Measurements from ENCODE around the gene NKIRAS2.
A peak's percentile ranks its signal among the peaks of the same experiment; 100 is the strongest.

DNA sequence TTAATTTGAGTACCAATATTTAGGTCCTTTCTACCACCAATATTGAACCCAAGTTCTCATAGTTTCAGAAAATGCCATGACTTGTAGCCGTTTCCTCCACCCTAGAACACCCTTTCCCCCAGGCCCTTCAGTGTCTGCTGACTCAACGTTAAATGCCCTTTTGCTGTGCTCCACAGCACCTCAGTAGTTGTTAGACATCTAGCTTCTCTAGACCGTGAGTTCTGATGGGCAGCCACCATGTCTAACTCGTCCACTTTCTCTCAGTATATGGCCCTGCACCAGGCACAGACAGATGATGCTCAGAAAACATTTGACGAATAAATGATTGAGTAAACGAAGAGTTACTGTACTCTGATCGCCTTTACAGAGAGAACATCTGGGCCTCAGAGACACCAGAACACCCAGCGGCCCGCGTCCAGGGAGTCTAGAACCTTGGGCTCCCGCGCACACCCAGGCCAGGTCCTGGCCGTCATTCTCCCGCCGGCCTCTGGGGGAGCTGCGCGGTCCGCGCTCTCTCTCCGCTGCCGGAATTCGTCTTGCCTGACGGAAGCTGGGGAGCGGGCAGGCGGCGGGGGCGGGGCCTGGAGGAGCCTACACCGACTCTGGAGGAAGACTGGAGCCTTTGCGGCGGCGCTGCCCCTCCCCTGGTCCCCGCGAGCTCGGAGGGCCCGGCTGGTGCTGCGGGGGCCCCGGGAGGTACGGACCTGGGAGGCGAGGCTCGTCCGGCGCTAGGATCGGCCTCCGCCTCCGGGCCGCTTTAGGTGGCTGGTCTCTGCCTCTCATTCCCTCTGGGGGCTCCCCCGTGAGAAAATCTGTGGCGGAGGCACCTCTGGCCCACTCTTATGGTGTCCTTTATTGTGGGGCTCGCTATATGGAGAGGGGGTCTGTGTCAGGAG lies at the start of gene NKIRAS2:
- TF ChIP-seq, protein P1, sequence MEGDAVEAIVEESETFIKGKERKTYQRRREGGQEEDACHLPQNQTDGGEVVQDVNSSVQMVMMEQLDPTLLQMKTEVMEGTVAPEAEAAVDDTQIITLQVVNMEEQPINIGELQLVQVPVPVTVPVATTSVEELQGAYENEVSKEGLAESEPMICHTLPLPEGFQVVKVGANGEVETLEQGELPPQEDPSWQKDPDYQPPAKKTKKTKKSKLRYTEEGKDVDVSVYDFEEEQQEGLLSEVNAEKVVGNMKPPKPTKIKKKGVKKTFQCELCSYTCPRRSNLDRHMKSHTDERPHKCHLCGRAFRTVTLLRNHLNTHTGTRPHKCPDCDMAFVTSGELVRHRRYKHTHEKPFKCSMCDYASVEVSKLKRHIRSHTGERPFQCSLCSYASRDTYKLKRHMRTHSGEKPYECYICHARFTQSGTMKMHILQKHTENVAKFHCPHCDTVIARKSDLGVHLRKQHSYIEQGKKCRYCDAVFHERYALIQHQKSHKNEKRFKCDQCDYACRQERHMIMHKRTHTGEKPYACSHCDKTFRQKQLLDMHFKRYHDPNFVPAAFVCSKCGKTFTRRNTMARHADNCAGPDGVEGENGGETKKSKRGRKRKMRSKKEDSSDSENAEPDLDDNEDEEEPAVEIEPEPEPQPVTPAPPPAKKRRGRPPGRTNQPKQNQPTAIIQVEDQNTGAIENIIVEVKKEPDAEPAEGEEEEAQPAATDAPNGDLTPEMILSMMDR (IDR thresholded peaks at IDR 0.05; ENCODE audit: low read depth, low read length, poor library complexity, severe bottlenecking), result peak; percentile 88
- no peak for TF ChIP-seq EZH2phosphoT487 (IDR thresholded peaks at IDR 0.05; ENCODE audit: borderline replicate concordance, low read length)
